IPS-11a (cell line): Measurements from ENCODE around the gene SZT2.

Experiments used
- H3K4me3 ChIP-seq: one replicate; pipeline ENCODE4 v1.5.1; 2013; ENCODE audit warnings: low read depth, low read length, control low read depth

Gene SZT2

GRCh38 chr1:43421976-43422750, 32.5 kb downstream of the SZT2 start:
- H3K4me3 ChIP-seq = no peak overlapping the region

GRCh38 chr1:43422995-43423671, 33.4 kb downstream of the SZT2 start:
- H3K4me3 ChIP-seq = no peak overlapping the region

GRCh38 chr1:43423672-43424550, 34.2 kb downstream of the SZT2 start:
- H3K4me3 ChIP-seq = no peak overlapping the region

- H3K4me3 ChIP-seq = no peak overlapping the region
These were observed 35.3 kb downstream of the SZT2 start for GRCh38 chr1:43425045-43425444.

GRCh38 chr1:43426221-43426620, 36.5 kb downstream of the SZT2 start:
- no peak overlapping the region for H3K4me3 ChIP-seq

DNA sequence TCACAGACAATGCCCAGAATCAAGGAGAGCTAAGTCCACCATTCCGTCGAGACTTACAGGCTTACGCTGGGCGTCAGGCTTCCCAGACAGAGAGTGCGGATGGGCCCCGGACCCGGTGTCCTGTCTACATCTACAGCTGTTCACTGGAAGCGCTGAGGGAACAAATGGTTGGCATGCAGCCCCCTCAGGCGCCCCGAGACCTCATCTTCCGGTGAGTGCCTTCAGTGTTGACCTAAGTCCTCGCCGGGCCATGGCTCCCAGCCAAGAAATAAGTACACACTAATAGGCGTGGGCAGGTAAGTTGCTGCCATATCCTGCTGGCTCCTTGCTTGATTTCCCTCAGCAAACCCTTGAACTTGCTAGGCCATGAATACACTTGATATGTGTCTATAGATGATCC, 37.8 kb downstream of the SZT2 start:
- H3K4me3 ChIP-seq = no peak overlapping the region

- no peak overlapping the region for H3K4me3 ChIP-seq
These were observed 38.2 kb downstream of the SZT2 start for GRCh38 chr1:43427941-43428340.

DNA sequence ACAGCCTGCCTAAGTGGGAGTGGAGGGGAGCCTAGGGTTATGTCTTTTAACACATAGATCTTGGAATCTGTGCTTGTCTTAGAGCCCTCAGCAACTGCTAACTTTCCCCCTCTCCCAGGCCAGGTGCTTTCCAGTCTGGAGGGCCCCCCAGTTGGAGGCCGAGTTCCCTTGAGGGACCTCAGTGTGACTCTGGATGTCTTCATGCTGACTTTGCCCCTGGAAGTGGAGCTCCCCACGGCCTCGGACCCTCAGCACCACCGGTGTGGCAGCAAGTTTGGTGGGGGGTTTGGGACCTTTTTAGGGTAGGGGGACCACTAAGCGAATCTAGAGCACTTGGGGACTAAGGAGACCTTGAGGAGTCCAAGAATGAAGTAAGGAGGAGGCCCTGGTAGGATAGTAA, 41.1 kb downstream of the SZT2 start:
- H3K4me3 ChIP-seq = no peak overlapping the region

DNA sequence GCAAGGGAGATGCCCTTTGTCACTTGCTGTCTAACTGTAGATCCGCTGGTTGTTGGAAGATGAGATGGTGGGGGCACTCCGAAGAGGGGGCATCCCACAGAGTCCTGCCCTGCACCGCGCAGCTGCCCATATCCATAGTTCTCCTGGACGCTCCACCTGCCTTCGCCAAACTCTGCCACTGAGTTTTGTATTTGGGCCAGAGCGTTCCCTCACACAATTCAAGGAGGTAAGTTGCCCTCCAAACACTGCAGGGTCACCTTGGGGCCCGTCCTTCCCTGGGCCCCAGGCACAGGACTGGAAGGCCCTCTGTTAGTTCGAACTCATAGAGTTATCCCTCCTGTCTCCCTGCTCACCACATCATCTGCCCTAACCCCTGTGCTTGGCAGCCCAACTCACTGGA, 42.0 kb downstream of the SZT2 start:
- H3K4me3 ChIP-seq = no peak overlapping the region

DNA sequence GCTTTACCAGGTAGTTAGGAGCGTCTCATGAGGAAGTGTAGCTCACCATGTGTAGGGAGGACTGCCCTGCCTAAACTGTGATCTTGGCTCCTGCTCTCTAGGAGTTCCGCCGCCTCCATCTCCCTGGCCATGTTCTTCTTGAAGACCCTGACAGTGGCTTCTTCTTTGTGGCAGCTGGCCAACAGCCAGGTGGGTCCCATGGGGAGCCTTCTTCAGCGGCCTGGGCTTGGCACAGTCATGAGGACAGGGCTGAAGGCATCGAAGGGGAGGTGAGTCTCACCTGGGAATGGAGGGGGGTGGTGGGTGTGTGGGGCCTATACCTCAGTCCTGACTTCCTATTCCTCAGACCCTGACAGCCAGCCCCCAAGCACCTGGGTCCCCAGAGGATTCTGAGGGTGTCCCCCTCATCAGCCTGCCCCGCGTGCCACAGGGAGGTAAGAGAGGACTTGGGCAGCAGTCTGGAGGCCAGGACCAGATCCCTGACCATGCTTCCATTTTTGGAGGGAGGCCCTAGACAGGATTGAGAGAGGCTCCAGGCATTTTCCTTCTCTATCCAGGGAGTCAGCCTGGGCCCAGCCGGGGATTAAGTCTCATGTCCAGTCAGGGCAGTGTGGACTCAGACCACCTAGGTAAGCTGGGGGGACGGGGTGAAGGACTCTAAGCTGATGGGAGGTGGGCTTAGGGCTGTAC, 42.6 kb downstream of the SZT2 start:
- no peak overlapping the region for H3K4me3 ChIP-seq

DNA sequence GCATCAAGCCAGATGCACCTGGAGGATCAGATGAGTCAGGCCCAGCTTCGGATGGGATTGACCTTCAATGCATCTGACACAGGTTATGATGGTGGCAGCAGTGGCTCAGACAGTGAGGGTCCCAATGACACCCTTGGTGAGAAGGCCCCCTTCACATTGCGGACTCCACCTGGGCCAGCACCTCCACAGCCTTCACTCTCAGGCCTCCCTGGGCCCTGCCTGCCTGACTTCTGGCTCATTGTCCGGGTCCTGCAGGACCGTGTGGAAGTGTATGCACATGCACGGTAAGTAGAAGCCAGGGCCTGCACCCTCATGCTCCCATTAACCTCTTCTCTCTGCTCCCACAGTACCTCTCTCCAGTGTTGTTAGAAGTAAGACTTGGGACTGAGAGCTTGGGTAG, 43.2 kb downstream of the SZT2 start:
- no peak overlapping the region for H3K4me3 ChIP-seq

GRCh38 chr1:43434256-43434655, 44.6 kb downstream of the SZT2 start:
- H3K4me3 ChIP-seq = no peak overlapping the region

DNA sequence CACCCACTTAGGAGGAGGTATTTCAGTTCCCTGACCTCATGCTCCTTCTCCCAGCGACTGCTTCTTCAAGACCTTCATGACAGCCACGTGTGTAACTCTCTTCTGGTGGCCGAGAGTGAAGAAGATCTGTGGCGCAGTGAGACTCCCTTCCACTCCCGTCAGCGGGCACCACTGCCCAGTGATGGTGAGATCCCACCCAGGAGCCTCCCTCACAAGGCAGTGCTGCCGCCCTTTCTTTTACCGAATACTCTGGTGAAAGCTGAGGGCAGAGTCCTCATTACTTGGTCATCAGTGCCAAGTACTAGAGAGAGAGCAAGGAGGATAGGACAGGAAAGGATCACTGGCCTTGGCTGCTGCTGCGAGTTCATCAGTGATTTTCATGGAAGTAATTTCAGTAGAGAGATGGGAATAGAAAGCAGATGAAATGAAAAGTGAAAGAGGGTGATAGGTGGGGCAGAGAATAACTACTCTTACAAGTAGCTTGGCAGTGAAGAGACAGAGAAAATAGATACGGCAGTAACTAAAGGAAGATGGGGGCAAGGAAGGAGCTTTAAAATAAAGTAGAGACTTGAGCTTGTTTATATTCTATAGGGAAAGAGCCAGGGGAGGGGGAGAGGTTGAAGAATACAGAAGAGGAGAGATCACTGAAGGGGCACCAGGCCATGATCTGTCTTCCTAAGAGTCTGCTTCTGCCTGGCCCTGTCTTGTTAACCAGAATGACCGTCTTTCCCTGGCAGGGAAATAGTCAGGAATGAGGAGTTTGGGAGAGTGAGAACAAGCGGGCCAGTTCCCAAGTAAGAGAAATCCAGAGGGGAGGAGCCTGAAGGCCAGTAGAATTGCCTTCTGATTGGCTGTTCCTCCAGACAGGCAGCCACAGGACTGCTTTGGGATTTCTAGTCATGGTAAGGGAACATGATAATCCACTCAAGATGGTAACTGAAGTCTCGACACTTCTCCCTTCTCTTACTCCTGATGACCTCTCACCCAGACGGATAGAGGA, 45.7 kb downstream of the SZT2 start:
- no peak overlapping the region for H3K4me3 ChIP-seq

DNA sequence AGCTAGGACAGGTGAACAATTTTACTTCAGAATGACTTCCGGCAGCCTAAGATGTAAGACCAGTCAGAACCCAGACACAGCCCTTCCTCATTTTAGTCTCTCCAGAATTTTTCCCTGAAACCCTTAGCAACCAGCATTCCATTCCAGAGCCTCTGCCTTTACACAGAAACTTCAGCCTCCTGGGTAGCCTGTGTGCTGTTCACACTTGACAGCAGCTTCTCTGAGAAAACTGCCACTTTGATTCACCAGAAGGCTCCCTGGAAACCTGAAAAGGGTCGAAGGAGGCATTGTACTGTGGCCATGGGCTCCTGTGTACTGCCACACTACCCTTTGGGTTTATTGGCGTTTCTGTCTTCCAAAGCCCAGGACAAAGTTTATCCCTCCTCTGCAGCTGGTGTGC, 46.7 kb downstream of the SZT2 start:
- no peak overlapping the region for H3K4me3 ChIP-seq

DNA sequence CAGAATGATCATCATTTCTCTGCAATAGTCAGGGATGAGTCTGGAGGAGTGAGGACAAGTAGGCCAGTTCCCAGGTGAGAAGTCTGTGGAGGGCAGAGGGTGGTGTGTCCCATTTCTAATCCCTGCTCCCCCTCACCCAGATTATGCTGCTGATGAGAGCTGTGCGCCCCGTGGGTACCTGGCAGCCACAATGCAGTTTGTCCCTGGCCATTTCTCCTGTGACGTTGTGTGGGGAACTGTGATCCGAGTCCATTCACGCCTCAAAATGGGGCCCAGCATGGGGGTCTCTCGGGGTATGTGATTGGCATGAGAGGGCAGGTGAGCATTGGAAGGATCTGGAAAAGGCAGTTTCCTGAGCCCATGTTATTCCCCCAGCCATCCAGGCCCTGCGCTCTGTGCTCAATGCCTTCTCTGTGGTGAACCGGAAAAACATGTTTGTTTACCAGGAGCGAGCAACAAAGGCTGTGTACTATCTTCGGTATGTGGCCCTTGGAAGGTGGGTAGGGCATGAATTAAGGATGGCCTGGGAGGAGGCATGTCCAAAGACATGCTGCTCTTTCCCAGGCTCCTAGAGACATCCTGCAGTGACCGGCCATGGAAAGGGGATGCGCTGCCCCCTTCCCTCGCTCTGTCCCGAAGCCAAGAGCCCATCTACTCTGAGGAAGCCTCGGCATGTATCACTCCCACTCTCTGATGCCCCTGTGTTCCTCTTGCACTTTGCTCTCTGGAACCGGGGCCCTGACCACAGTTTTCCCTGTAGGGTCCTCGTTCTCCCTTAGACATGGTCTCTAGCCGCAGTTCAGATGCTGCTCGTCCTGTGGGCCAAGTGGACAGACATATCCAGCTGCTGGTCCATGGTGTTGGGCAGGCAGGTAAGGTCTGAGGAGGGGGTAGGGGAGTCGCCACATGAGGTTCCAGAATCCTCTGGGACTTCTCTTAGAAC, 47.6 kb downstream of the SZT2 start:
- H3K4me3 ChIP-seq = no peak overlapping the region

- H3K4me3 ChIP-seq = no peak overlapping the region
These were observed 48.3 kb downstream of the SZT2 start for GRCh38 chr1:43438006-43438405.

GRCh38 chr1:43438576-43438952, 48.9 kb downstream of the SZT2 start:
- H3K4me3 ChIP-seq = no peak overlapping the region

DNA sequence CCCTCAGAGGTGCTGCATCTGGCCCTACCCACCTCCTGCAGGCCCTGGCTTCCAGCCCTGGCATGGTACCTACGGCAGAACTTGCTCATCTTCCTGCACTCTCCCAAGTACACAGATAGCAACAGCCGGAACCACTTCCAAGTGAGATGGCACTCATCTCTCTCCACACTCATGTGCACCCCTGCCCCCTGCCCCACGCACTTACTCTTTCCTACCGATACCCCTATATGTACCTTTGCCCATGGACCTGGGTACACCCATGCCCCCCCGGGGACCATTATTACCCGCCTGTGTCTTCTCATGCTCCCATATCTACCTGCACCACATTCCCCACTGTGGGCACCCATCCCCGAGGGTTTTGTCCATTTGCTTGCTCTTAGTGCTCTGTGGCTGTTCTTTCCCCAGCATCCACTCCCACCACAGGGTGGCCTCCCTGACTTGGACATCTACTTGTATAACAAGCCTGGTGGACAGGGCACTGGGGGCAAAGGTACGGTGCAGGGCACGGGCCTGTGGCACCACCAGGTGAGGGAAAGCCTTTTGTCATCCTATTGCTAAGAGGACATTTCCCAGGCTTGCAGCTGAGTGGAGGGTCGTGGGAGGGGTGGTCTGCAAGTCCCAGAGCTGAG, 49.4 kb downstream of the SZT2 start:
- H3K4me3 ChIP-seq = no peak overlapping the region
